GM19023 (cell line): Measurements from ENCODE around the gene FAM50B.
"Not testable (repeated sequence)": the region's sequence is repeated elsewhere in the genome, so short reads cannot be mapped to it uniquely, and the experiment has no call there.

Source experiments
- ATAC-seq: cut with Tn5 transposase; IDR thresholded peaks from one replicate; pipeline ENCODE4 v1.9.1; 2021; ENCODE audit warnings: mild to moderate bottlenecking, moderate library complexity; ENCODE audit not compliant: unreplicated experiment

Gene FAM50B

DNA sequence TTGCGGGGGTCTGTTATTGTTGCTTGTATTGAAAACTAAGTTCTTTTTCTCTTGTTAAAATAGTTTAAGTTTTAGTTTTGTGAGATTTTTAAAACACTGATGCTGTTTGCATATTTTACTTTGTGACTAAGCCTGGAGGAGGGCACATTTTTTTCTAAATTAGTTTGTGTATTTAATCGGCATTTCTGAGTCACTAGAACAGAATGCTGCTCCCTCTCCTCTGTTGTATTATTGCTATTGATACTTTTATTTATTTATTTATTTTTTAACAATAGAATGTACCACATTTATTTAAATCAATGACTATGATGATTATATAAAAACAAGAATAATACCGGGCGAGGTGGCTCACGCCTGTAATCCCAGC, 5.1 kb upstream of the FAM50B start:
- no peak for ATAC-seq

DNA sequence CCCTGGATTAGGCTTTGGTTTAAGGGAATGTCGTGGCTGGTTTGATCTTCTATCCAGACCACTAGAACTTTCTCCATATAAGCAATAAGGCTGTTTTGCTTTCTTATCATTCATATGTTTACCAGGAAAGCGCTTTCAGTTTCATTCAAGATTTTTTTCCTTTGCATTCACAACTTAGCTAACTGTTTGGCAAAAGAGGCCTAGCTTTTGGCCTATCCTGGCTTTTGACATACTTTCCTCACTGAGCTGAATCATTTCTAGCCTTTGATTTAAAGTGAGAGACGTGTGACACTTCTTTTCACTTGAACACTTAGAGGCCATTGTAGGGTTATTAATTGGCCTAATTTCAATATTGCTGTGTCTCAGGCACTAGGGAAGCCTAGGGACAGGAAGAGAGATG, 1.7 kb upstream of the FAM50B start:
- ATAC-seq, result no peak

GRCh38 chr6:3848380-3848779, 793 bp upstream of the FAM50B start:
- ATAC-seq, result no peak

GRCh38 chr6:3849681-3850450, 693 bp downstream of the FAM50B start:
- no peak for ATAC-seq

GRCh38 chr6:3850451-3851203, 1.5 kb downstream of the FAM50B start:
- no peak for ATAC-seq

DNA sequence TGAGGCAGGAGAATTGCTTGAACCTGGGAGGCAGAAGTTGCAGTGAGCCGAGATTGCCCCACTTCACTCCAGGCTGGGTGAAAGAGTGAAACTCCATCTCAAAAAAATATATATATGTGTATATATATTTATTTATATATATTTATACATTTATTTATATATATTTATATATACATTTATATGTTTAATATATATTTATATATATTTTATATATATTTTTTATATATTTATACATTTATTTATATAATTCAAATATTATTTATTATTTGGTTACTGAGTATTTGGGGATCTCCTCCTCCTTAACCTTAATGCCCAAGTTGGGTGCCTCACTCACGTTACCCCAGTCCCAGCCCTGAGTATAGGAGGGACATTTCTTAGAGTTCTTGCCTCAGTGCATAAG, 2.7 kb downstream of the FAM50B start:
- no peak for ATAC-seq

GRCh38 chr6:3852391-3852790, 3.2 kb downstream of the FAM50B start:
- no peak for ATAC-seq

- no peak for ATAC-seq
These were observed 6.7 kb downstream of the FAM50B start for GRCh38 chr6:3855866-3856265.

GRCh38 chr6:3856576-3856975, 7.4 kb downstream of the FAM50B start:
- no peak for ATAC-seq

GRCh38 chr6:3857468-3858456, 8.6 kb downstream of the FAM50B start:
- no peak for ATAC-seq

DNA sequence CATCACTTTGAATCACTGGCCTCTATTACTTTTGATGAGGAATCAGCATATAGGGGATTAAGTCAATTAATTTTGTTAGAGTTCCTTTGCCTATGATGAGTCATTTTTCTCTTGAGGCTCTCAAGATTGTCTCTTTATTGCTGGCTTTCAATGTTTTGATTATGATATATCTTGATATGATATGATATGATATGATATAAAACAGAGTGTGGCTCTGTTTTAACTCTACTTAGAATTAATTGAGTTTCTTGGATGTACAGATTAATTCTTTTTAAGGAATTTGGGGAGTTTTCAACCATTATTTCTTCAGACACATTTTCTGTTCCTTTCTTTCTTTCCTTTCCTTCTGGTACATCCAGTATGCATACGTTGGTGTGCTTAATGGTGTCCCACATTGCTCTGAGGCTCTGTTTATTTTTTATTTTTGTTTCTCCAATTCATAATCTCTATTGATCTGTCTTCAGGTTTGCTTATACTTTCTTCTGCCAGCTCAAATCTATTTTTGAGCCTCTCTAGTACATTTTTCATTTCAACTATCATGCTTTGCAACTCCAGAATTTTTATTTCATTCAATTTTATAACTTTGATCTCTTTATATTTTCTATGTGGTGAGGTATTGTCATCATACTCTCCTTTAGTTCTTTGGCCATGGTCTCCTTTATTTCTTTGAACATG, 10.8 kb downstream of the FAM50B start:
- no peak for ATAC-seq

DNA sequence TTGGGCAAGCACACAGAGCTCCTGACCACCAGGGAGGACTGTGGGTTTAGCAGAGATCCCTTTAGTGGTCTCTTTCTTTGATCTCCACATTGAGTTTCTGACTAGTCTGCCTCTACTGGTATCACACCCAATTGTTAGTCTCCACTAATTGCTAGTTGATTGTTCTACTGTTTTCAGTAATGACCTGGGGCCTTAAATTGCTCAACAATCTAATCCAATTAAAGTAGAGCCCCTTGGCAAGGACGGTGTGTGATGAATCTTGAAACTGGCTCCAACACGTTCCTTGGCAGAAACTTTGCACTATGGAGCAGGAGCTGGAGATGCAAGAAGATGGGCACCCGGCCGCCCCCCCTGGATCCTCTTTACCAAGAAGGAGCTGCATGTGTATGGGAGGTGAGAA, 12.3 kb downstream of the FAM50B start:
- no peak for ATAC-seq

DNA sequence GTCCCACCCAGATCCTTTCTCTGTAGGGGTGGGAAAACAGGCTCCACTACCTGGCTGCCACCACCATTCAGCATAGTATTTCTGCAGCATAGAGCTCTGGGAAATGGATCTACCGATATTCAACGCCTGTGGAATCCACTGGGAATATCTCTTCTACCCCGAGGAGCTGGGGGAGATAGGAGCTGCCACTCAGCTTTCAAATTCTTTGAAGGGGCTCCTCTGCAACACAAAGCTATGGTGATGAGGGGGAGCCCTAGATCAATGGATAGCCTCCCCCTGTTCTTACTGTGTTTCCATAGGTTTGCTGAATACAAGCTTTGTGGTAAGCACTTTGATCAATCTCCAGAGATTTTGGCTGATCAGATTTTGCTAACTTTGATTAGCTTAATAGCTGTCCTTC, 12.9 kb downstream of the FAM50B start:
- ATAC-seq, result no peak

DNA sequence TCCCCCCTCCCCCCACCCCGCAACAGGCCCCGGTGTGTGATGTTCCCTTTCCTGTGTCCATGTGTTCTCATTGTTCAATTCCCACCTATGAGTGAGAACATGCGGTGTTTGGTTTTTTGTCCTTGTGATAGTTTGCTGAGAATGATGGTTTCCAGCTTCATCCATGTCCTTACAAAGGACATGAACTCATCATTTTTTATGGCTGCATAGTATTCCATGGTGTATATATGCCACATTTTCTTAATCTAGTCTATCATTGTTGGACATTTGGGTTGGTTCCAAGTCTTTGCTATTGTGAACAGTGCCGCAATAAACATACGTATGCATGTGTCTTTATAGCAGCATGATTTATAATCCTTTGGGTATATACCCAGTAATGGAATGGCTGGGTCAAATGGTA, 14.1 kb downstream of the FAM50B start:
- not testable (repeated sequence) for ATAC-seq

DNA sequence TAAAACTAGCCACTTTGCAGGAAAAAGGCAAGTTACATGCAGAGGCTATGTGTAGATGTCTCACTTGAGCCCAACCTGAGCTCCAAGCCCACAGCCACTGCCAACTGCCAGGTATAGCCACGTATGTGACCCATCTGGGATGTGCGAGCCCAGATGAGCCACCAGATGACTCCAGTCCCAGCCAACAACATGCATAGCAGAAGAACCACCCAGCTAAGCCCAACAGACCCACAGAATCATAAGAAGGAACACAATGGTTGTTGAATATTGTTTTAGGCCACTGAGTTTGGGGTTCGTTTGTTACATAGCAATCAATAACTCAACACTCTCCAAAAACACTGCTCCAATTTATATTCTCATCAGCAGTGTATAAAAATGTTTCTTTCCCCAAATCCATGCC, 16.3 kb downstream of the FAM50B start:
- no peak for ATAC-seq

DNA sequence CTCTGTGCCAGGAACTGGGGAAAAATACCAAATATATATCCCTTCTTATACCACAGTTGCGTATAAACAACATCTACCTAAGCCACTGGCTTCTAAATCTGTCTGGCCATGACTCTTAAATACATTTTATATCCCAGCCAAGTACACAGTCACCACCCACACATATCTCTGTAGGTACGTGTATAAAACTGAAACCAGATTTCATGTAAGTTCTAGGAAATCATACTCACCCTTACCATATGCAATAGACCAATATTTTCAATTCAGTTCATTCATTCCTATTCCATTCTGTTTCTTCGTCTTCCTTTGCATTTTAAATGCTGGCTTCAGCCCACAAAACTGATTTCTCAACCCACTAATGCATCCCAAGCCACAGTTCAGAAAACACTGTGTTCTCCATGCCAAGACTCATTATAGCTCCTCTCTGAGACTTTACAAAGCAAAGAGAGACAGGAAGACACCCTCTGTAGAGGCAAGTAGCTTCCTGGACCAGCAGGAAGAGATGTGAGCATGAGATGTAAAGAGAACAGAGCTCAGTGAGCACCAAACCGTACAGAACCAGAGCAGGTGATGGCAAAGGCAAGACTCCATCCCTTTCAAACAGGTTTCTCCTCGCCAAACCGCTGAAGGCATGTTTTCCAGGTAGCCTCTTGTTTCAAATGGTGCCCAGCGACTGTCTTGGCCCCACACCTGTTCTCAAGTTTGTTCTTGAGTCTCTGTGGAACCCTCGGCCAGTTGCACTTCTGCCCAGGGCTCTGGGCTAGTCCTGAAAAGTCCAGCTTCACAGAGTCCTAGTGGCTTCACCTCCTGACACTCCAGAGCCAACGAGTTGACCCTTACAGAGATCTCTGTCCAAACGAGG, 18.7 kb downstream of the FAM50B start:
- ATAC-seq, result no peak

GRCh38 chr6:3868544-3868943, 19.4 kb downstream of the FAM50B start:
- ATAC-seq, result no peak

DNA sequence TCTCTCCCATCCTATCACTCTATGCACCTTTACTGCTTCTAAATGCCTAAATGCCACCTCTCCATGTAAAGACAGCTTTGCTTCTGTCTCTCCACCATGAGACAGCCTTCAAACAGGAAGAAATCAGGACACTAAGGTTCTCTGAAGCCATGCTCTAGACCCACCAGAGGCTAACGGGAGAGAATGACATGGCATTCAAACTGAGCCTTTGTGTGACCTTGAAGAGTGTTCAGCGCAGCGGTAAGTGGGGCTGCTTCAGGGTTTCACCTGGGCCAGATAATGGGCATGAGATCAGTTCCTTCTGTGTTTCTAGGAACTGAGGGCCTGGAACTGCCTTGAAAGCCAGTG, 20.1 kb downstream of the FAM50B start:
- ATAC-seq, result no peak

GRCh38 chr6:3869632-3870527, 20.7 kb downstream of the FAM50B start:
- no peak for ATAC-seq
